ENCODE data around the gene PIM1.
A peak's percentile ranks its signal among the peaks of the same experiment; 100 is the strongest.

PIM1 gene

DNA sequence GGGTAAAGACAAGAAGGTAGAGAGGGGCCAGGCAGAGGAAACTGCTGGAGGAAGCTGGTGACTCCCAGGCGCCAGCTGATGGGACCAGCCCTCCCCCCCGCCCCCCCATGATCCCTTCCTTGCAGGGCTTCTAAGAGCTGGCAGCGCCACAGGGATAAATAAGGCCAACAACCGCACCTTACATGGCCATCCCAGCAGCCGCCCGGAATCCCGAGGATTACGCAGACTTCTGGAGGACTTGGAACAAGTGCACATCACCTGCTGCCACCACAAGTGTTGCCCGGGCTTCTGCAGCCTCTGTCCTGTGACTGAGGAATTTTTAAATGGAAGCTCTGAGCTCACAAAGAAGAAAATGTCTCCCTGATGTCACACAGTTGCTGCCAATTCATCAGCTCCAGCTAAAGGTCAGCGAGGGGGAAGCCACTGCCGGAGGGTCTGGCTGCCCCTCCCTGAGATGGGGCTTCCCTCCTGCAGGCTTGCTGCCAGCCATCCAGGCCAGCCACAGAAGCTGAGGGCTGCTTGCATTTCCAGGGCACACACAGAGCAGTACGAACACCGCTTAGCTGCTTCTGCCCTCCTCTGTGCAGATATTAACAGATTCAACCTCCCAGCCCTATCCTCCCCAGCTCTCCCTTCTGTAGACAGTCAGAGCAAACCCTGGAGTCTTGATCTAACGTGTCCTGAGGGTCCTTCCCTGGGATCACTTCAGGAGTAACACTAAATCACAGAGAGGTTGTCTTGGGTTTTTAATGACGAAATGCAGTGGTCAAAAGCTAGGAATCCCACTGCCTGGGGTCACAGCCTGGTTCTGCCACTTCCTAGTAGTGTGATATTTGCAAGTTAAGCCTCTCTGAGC is 38.6 kb upstream of the PIM1 start:
- H3K27me3 ChIP-seq (replicated peaks) = no peaks in the 10 kb centered on the region
- no peaks in the 10 kb centered on the region for H3K36me3 ChIP-seq (replicated peaks)
- no peak overlapping the region for H3K27ac ChIP-seq
- in situ Hi-C loops (cut with HindIII; ENCODE audit: low pct_ligation_motif_present, low sequenced_read_pairs) = no loop called here
- no peak overlapping the region for H3K4me3 ChIP-seq (ENCODE audit: low read depth, low read length)
- no peak for DNase-seq
- TF ChIP-seq, protein P1, sequence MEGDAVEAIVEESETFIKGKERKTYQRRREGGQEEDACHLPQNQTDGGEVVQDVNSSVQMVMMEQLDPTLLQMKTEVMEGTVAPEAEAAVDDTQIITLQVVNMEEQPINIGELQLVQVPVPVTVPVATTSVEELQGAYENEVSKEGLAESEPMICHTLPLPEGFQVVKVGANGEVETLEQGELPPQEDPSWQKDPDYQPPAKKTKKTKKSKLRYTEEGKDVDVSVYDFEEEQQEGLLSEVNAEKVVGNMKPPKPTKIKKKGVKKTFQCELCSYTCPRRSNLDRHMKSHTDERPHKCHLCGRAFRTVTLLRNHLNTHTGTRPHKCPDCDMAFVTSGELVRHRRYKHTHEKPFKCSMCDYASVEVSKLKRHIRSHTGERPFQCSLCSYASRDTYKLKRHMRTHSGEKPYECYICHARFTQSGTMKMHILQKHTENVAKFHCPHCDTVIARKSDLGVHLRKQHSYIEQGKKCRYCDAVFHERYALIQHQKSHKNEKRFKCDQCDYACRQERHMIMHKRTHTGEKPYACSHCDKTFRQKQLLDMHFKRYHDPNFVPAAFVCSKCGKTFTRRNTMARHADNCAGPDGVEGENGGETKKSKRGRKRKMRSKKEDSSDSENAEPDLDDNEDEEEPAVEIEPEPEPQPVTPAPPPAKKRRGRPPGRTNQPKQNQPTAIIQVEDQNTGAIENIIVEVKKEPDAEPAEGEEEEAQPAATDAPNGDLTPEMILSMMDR (IDR thresholded peaks at IDR 0.05; ENCODE audit: low read depth, low read length, missing control alignments) = no peak

DNA sequence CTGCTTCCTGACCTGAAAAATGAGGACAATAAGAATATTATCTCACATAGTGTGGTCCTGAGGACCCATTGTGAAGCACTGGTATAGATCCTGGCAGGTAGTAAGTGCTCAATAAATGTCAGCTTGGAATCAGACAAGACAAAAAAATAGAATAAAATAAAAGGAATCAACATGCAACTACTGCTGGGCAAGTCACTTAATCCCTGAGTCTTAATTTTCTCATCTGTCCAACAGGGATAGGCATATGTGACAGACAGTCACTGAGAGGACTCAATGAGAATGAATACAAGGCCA is 38.0 kb upstream of the PIM1 start:
- H3K36me3 ChIP-seq (replicated peaks) = no peaks in the 10 kb centered on the region
- in situ Hi-C loops (cut with HindIII; ENCODE audit: low pct_ligation_motif_present, low sequenced_read_pairs) = no loop called here
- no peak for DNase-seq
- no peak overlapping the region for H3K4me3 ChIP-seq (ENCODE audit: low read depth, low read length)
- no peak overlapping the region for H3K27ac ChIP-seq
- TF ChIP-seq, protein P1 (IDR thresholded peaks at IDR 0.05; ENCODE audit: low read depth, low read length, missing control alignments) = no peak
- no peaks in the 10 kb centered on the region for H3K27me3 ChIP-seq (replicated peaks)

DNA sequence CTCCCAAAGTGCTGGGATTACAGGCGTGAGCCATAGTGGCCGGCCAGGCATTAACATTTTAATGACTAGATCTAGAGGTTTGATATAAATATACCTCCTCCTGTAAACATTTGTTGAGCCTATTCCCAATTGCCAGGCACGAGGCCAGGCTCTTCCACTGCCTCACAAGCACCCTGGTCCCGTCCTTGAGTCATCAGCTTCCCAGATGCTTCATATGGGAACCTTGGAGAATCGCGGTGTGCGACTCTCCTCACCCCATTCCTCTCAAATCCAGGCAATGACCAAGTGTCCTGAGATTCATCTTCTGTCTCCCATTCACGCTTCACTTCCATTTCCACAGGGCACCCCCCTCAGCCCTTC is 35.9 kb upstream of the PIM1 start:
- DNase-seq = peak; percentile 64
- Histone ChIP-seq H3K27me3 (replicated peaks) (no peaks in the 10 kb centered on the region), H3K36me3 (replicated peaks) (no peaks in the 10 kb centered on the region), H3K27ac (peak overlapping the region; percentile 98), H3K4me3 (ENCODE audit: low read depth, low read length) (no peak overlapping the region)
- in situ Hi-C loops (cut with HindIII; ENCODE audit: low pct_ligation_motif_present, low sequenced_read_pairs) = no loop called here
- TF ChIP-seq, protein P1 (IDR thresholded peaks at IDR 0.05; ENCODE audit: low read depth, low read length, missing control alignments) = no peak

DNA sequence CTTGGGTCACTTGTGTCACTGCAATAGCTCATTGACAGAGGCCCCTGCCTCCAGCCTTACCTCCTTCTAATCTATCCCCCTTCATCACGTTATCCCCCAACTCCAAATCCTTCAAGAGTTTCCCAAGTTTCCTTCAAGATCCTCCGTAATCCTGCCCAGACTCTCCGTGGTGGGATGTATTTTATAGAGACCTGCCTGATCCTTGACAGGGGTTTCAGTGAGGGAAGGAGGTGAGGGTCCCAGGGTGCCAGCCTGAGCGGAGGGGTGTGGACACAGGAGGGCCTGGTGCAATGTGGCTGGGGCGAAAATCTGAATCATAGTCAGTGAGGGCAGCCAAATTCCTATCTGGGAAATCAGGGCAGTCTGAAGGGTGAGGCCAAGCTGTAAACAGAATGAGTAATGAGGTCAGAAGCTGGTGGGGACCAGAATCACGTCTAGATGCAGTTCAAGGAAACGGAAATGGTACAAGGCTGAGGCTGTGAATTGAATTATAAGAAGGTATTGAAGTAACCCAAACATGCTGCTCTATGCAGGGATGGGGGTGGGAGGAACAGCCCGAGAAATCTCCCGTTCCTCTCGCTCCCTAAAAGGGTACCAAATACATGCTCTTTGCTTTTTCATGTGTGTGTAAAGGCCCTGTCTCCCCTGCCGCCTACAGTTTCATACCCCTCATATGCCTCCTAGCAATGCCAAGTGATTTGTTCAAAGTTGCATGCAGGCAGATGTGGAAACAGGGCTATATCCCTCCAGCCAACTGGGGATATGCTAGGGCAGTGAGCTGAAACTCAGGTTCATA is 35.4 kb upstream of the PIM1 start:
- in situ Hi-C loops (cut with HindIII; ENCODE audit: low pct_ligation_motif_present, low sequenced_read_pairs) = no loop called here
- peak; percentile 97 for DNase-seq
- Histone ChIP-seq H3K4me3 (ENCODE audit: low read depth, low read length) (no peak overlapping the region), H3K36me3 (replicated peaks) (no peaks in the 10 kb centered on the region), H3K27ac (peak overlapping the region; percentile 98), H3K27me3 (replicated peaks) (no peaks in the 10 kb centered on the region)
- TF ChIP-seq, protein P1 (IDR thresholded peaks at IDR 0.05; ENCODE audit: low read depth, low read length, missing control alignments) = no peak

DNA sequence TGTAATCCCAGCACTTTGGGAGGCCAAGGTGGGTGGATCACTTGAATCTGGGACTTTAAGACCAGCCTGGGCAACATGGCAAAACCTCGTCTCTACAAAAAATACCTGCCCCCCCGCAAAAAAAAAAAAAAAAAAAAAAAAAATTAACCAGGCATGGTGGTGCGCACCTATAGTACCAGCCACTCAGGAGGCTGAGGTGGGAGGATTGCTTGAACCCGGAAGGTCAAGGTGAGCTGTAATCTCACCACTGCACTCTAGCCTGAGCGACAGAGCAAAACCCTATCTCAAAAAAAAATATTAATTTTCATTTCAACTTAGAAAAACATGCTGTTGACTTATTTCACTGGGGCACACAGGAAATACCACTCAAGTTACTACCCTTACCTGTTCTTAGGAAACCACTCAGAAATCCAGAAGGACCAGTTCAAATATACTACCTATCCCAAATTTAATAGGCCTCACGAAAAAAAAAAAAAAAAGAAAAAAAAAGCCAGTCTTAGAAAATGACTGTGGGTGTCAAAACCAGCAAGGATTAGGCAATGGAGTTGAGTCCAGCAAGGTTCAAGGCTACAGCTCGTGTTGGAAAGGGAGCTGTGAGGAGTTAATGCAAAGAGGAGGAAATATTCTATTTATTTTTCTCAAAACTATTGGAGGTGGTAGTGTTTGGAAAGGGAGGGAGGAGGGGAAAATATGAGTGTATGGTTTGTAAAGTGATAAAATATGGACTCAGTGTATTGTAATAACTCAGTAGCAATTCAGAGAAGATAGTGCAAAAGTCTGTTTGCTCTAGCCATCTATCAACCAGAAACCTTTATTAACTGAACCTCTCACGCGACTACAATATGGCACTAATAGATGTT is 33.9 kb upstream of the PIM1 start:
- TF ChIP-seq, protein P1 (IDR thresholded peaks at IDR 0.05; ENCODE audit: low read depth, low read length, missing control alignments) = no peak
- in situ Hi-C loops (cut with HindIII; ENCODE audit: low pct_ligation_motif_present, low sequenced_read_pairs) = no loop called here
- Histone ChIP-seq H3K27ac (peak overlapping the region; percentile 98), H3K36me3 (replicated peaks) (no peaks in the 10 kb centered on the region), H3K4me3 (ENCODE audit: low read depth, low read length) (no peak overlapping the region), H3K27me3 (replicated peaks) (no peaks in the 10 kb centered on the region)
- DNase-seq = no peak
